CD14-positive monocyte (primary cell): ENCODE measurements around the gene ZNF524. TPM values are rescaled to one million over a fixed set of nuclear protein-coding genes. Genes with fewer than 3 reads are reported as not detected.

Source experiments
- DNase-seq, 3 donors: peaks; one replicate each; pipeline ENCODE4 v3.0.0-alpha.2; 2011 to 2022
- H2AFZ ChIP-seq: 2 replicates; pipeline ENCODE4 v1.6.0; 2012; ENCODE audit warnings: mild to moderate bottlenecking, low read depth, low read length, inconsistent platforms; ENCODE audit not compliant: insufficient read depth, poor library complexity, severe bottlenecking
- H3K27ac ChIP-seq, 2 donors: 1 replicate in 1 of 2; 2 replicates in 1 of 2; pipeline ENCODE4 v1.5.1; 2012 to 2013; ENCODE audit warnings: low read length in 2 of 2, control low read depth in 1 of 2, inconsistent platforms in 1 of 2, low read depth in 1 of 2, mild to moderate bottlenecking in 1 of 2
- H3K27me3 ChIP-seq, 2 donors: one replicate each; pipeline versions ENCODE4 v1.6.0 to v1.6.1; 2011 to 2013; ENCODE audit warnings: low read length in 2 of 2; ENCODE audit not compliant: control insufficient read depth in 2 of 2, insufficient read depth in 2 of 2
- H3K36me3 ChIP-seq, 2 donors: replicated peaks in 1 of 2; 1 replicate in 1 of 2; 2 replicates in 1 of 2; pipeline versions ENCODE4 v1.5.1 to v1.6.1; 2012 to 2013; ENCODE audit warnings: low read length in 2 of 2, control low read depth in 1 of 2, inconsistent platforms in 1 of 2, mild to moderate bottlenecking in 1 of 2; ENCODE audit not compliant: insufficient read depth in 2 of 2, control insufficient read depth in 1 of 2
- H3K4me1 ChIP-seq, 2 donors: 1 replicate in 1 of 2; 2 replicates in 1 of 2; pipeline versions ENCODE4 v1.5.1 to v1.6.1; 2012 to 2013; ENCODE audit warnings: low read length in 2 of 2, control low read depth in 1 of 2, inconsistent platforms in 1 of 2, mild to moderate bottlenecking in 1 of 2, moderate library complexity in 1 of 2; ENCODE audit not compliant: insufficient read depth in 2 of 2, control insufficient read depth in 1 of 2
- H3K4me2 ChIP-seq: replicated peaks from 2 replicates; pipeline ENCODE3; 2012; ENCODE audit warnings: low read length, moderate library complexity, mild to moderate bottlenecking; ENCODE audit not compliant: poor library complexity, severe bottlenecking; ENCODE audit errors: extremely low read depth
- H3K4me3 ChIP-seq, 3 experiments: fragments of 200-600 bp in 1 of 3; sonication (generic) in 1 of 3; replicated peaks in 1 of 3; 1 replicate in 2 of 3; 2 replicates in 1 of 3; pipeline ENCODE4 v1.5.1; 2011 to 2013; ENCODE audit warnings: low read length in 3 of 3, mild to moderate bottlenecking in 3 of 3, control low read depth in 2 of 3, low read depth in 2 of 3, inconsistent platforms in 1 of 3, moderate library complexity in 1 of 3
- H3K79me2 ChIP-seq: 2 replicates; pipeline ENCODE4 v1.6.0; 2012; ENCODE audit warnings: mild to moderate bottlenecking, control low read depth, inconsistent platforms, low read length, moderate library complexity; ENCODE audit not compliant: insufficient read depth
- H3K9ac ChIP-seq: 2 replicates; pipeline ENCODE4 v1.6.0; 2017; ENCODE audit warnings: low read length, mild to moderate bottlenecking; ENCODE audit not compliant: insufficient read depth, poor library complexity, severe bottlenecking
- H3K9me3 ChIP-seq, 2 donors: replicated peaks in 1 of 2; 1 replicate in 1 of 2; 2 replicates in 1 of 2; pipeline versions ENCODE4 v1.5.1 to v1.6.1; 2012 to 2013; ENCODE audit warnings: low read length in 2 of 2, control low read depth in 1 of 2; ENCODE audit not compliant: control insufficient read depth in 1 of 2, insufficient read depth in 1 of 2
- H4K20me1 ChIP-seq: 2 replicates; pipeline ENCODE4 v1.6.0; 2012; ENCODE audit warnings: mild to moderate bottlenecking, low read length, control low read depth, moderate library complexity; ENCODE audit not compliant: insufficient read depth
- H3K27ac Mint-ChIP-seq, 7 donors: one replicate each; pipeline ENCODE4 v1.8.0; 2020; ENCODE audit warnings: mild to moderate bottlenecking in 7 of 7, mixed read lengths in 7 of 7, moderate library complexity in 6 of 7, inconsistent platforms in 2 of 7
- H3K27me3 Mint-ChIP-seq, 3 donors: one replicate each; pipeline ENCODE4 v1.8.0; 2021 to 2022; ENCODE audit warnings: low read depth in 3 of 3, mild to moderate bottlenecking in 3 of 3, mixed read lengths in 3 of 3, moderate library complexity in 3 of 3, inconsistent platforms in 1 of 3
- H3K36me3 Mint-ChIP-seq, 2 donors: one replicate each; pipeline ENCODE4 v1.8.0; 2020; ENCODE audit warnings: mixed read lengths in 2 of 2, inconsistent platforms in 1 of 2, mild to moderate bottlenecking in 1 of 2
- H3K4me1 Mint-ChIP-seq: one replicate; pipeline ENCODE4 v1.8.0; 2020; ENCODE audit warnings: mild to moderate bottlenecking, mixed read lengths
- H3K4me3 Mint-ChIP-seq, 2 donors: one replicate each; pipeline ENCODE4 v1.8.0; 2020; ENCODE audit warnings: mild to moderate bottlenecking in 2 of 2, mixed read lengths in 2 of 2, moderate library complexity in 1 of 2
- H3K9me3 Mint-ChIP-seq, 7 donors: one replicate each; pipeline ENCODE4 v1.8.0; 2020 to 2022; ENCODE audit warnings: mixed read lengths in 7 of 7, mild to moderate bottlenecking in 6 of 7, moderate library complexity in 6 of 7, inconsistent platforms in 2 of 7
- WGBS: methylation state at CpG from one replicate; pipeline ENCODE4 v1.1.5; 2013; ENCODE audit warnings: missing lambda C conversion rate; ENCODE audit not compliant: insufficient coverage; 5-methylcytosine and 5-hydroxymethylcytosine counted together
- intact Hi-C, 2 donors: fragments of 100-400 bp; cut with micrococcal nuclease; formaldehyde crosslinking; loops; one replicate each; pipeline versions ENCODE4 v1.15.0 to v1.15.1; 2023
- polyA plus RNA-seq, 3 donors: library from polyadenylated mRNA; depleted of rRNA in 1 of 3; unstranded in 2 of 3; stranded (reverse) in 1 of 3; fragments of 300-500 nt in 2 of 3; fragments of >200 nt in 1 of 3; fragmentation: Illumina TruSeq in 2 of 3; gene quantifications; 1 replicate in 2 of 3; 2 replicates in 1 of 3; pipeline ENCODE4 v1.2.3, GENCODE V29; 2012 to 2021
- TF ChIP-seq, protein P1 (sequence below): fragments of 200-600 bp; IDR thresholded peaks from one replicate; pipeline ENCODE4 v1.8.0; 2022; ENCODE audit warnings: antibody characterized with exemption, mild to moderate bottlenecking

The ZNF524 gene
- polyA plus RNA-seq, 3 donors = 27.9 to 45.7 (median 41.8) TPM

DNA sequence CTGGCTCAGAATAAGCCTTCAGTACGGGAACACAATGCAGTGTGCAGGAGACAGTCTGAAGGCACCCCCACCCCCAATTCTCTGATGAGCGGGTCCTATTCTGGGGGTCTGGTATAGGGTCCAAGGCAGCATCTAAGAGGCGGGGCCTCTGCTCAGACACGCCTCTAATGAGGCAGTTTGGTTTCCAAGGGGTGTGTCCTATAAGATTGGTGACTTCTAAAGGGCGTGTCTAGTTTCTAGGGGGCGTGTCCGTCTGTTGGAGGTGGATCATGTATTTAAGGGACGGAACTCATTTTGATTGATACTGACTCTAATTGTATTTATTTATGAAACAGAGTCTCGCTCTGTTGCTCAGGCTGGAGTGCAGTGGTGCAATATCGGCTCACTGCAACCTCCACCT, 9.5 kb upstream of the ZNF524 start:
- H3K36me3 Mint-ChIP-seq = peaks cover 15 to 24% of the 10 kb centered on the region in 2 donors
- H3K27me3 Mint-ChIP-seq = peaks cover 13 to 21% (median 19%) of the 10 kb centered on the region in 3 donors
- H3K27ac ChIP-seq = no peak overlapping the region
- H3K4me1 ChIP-seq = peaks cover 10 to 20% of the 10 kb centered on the region in 2 donors
- H3K79me2 ChIP-seq = no peaks in the 10 kb centered on the region
- DNase-seq = no peak
- H3K4me1 Mint-ChIP-seq = peaks cover 16% of the 10 kb centered on the region
- intact Hi-C loops = no loop called here
- no peak overlapping the region for H3K4me3 Mint-ChIP-seq
- H3K9me3 ChIP-seq = peaks cover 0 to 4% of the 10 kb centered on the region in 2 donors
- peaks cover 7 to 16% of the 10 kb centered on the region in 2 donors for H3K27me3 ChIP-seq
- no peak overlapping the region for H3K9ac ChIP-seq
- no peak overlapping the region for H2AFZ ChIP-seq
- H3K36me3 ChIP-seq = peaks cover 14 to 20% of the 10 kb centered on the region in 2 donors
- no peak overlapping the region for H3K4me3 ChIP-seq
- H4K20me1 ChIP-seq = no peaks in the 10 kb centered on the region
- WGBS = 90% methylated on average over 2 of the region's 10 CpGs
- H3K9me3 Mint-ChIP-seq = peaks cover 3 to 14% (median 5%) of the 10 kb centered on the region in 7 donors
- TF ChIP-seq, protein P1, sequence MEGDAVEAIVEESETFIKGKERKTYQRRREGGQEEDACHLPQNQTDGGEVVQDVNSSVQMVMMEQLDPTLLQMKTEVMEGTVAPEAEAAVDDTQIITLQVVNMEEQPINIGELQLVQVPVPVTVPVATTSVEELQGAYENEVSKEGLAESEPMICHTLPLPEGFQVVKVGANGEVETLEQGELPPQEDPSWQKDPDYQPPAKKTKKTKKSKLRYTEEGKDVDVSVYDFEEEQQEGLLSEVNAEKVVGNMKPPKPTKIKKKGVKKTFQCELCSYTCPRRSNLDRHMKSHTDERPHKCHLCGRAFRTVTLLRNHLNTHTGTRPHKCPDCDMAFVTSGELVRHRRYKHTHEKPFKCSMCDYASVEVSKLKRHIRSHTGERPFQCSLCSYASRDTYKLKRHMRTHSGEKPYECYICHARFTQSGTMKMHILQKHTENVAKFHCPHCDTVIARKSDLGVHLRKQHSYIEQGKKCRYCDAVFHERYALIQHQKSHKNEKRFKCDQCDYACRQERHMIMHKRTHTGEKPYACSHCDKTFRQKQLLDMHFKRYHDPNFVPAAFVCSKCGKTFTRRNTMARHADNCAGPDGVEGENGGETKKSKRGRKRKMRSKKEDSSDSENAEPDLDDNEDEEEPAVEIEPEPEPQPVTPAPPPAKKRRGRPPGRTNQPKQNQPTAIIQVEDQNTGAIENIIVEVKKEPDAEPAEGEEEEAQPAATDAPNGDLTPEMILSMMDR = no peak
- H3K4me2 ChIP-seq = no peak overlapping the region
- no peak overlapping the region for H3K27ac Mint-ChIP-seq

DNA sequence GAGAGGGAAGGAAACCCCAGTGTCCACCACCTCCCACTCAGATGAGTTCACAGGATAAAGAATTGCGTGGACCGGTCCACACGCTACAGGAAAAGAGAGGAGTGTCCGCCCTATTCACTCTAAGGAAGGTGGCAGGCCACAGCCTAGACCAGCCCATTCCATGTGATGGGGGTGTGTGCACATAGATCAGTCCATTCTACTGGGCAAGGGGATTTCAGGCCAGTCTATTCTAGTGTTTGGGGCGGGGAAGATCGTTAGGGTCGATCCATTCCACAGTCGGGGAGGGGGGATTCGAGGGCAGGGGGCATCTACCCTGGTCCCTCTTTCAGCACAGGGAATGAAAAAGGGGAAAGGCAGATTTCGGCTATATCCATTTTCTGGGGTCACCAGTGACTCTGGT, 8.5 kb upstream of the ZNF524 start:
- Histone ChIP-seq H3K4me1 (peaks cover 10% of the 10 kb centered on the region in 2 donors), H3K9ac (no peak overlapping the region), H3K4me2 (no peak overlapping the region), H3K79me2 (no peaks in the 10 kb centered on the region), H3K9me3 (peaks cover 0 to 10% of the 10 kb centered on the region in 2 donors), H2AFZ (no peak overlapping the region), H4K20me1 (no peaks in the 10 kb centered on the region), H3K27ac (no peak overlapping the region), H3K4me3 (no peak overlapping the region), H3K27me3 (peaks cover 0 to 6% of the 10 kb centered on the region in 2 donors), H3K36me3 (peaks cover 21 to 29% of the 10 kb centered on the region in 2 donors)
- Mint-ChIP-seq H3K27me3 (peaks cover 5 to 12% (median 10%) of the 10 kb centered on the region in 3 donors), H3K9me3 (peaks cover 4 to 15% (median 11%) of the 10 kb centered on the region in 7 donors), H3K36me3 (peaks cover 24 to 34% of the 10 kb centered on the region in 2 donors), H3K27ac (no peak overlapping the region), H3K4me3 (no peak overlapping the region), H3K4me1 (peaks cover 9% of the 10 kb centered on the region)
- 94% methylated on average over 3 of the region's 10 CpGs for WGBS
- no peak for DNase-seq
- intact Hi-C loops = no loop called here
- TF ChIP-seq, protein P1 = no peak
